ENCODE data around the gene GPRC5D. TPM values are rescaled to one million over a fixed set of nuclear protein-coding genes. Genes with fewer than 3 reads are reported as not detected.

GPRC5D gene
- total and polyA plus RNA-seq, 9 of the 15 experiments (the other 6 are each of a cell fraction or from before 2014, with no cell fraction given): 1.0 to 1.1 TPM; not detected in 7

DNA sequence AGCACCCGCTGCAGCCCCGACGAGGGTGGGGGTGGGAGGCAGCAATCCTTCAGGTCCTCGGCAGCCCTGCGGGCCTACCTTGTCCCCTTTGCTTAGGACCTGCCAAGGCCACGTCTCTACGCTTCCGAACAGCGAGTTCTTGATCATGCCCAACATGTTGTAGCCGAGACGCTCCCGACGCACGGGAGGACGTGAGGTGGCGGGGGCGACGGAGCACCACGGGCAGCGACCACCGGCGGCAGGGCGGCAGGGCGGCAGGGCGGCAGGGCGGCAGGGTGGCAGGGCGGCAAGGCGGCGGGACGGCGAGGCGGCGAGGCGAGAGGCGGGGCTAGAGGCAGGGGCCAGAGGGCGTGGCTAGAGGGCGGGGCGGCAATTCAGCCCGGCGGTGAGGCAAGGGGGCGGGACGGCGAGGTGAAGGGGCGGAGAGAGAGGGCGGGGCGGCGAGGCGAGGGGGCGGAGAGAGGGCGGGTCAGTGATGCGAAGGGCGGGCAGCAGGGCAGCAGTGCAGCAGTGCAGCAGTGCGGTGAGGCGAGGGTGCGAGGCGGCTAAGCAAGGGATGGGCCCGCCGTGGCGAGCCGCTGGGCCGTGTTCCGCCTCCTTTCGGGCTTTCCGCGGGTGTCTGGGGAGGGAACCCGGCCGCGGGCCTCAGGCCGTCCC, 48.1 kb upstream of the GPRC5D start, which contains the start of gene HEBP1:
Gene HEBP1 (minus strand): TSS at position 307 of the 657 bp plus-strand sequence. CDS start 151 bp downstream, at position 156.
- 0 out of 2 replicates have a peak, but pooled peaks cover 5% of the 10 kb centered on the region for H4K20me1 ChIP-seq (replicated peaks; ENCODE audit: control insufficient read depth, insufficient read depth, low read length)
- H3K9me3 ChIP-seq (replicated peaks; ENCODE audit: control insufficient read depth, insufficient read depth, low read depth, low read length): no peaks in the 10 kb centered on the region
- intact Hi-C loops (cut with micrococcal nuclease) (no loop called here), in situ Hi-C loops (cut with MboI) (loop anchor here (25.0 kb wide), 1 partner anchor 212 kb away; no protein-coding TSS in a partner anchor)
- peak within 1 kb of the TSS; percentile 91 for H3K4me2 ChIP-seq (ENCODE audit: insufficient read depth, low read length)
- CTCF ChIA-PET (ENCODE audit: low intra/inter-chr PET ratio): no interaction called here
- POLR2A ChIA-PET: no interaction called here
- ATAC-seq: peak; percentile 98
- DNase-seq (ENCODE audit: extremely low read depth in 1 of 4, low spot score in 3 of 4): peak; percentile 82 to 97 (median 96)
- peak within 1 kb of the TSS; percentile 59 for H3K4me3 ChIP-seq
- H3K9ac ChIP-seq (ENCODE audit: insufficient read depth in 1 of 2, low read depth in 2 of 2, low read length in 2 of 2): peak within 1 kb of the TSS; percentile 44 to 98; a peak in 3 of 4 replicates
- H3K79me2 ChIP-seq (ENCODE audit: control insufficient read depth, insufficient read depth, low read length): no peaks in the 10 kb centered on the region
- no peak for FAIRE-seq
- peak; percentile 35; the same call in 1 of the 2 replicates for TF ChIP-seq RB1 (IDR thresholded peaks at IDR 0.05; ENCODE audit: low read depth)
- 0 out of 2 replicates have a peak, but pooled peaks have one; percentile 52 for TF ChIP-seq KAT7 (CRISPR knock-in tag; IDR thresholded peaks at IDR 0.05; ENCODE audit: borderline replicate concordance)
- 0 out of 4 replicates have a peak, but pooled peaks of 1 of the 2 experiments have one; percentile 46 for TF ChIP-seq MAZ (CRISPR knock-in tag; conservative IDR thresholded peaks at IDR 0.05 in 1 of 2, IDR thresholded peaks at IDR 0.05 in 1 of 2)
- TF ChIP-seq PCBP1 (IDR thresholded peaks at IDR 0.05; ENCODE audit: low read depth, low read length, poor library complexity, severe bottlenecking): no peak
- peak; percentile 50; the same call in 1 of the 2 replicates for TF ChIP-seq HNRNPL (IDR thresholded peaks at IDR 0.05; ENCODE audit: low read depth, low read length)
- peak; percentile 37; the same call in 1 of the 2 replicates for TF ChIP-seq PHF8 (IDR thresholded peaks at IDR 0.05; ENCODE audit: borderline replicate concordance, low read length)
- peak; percentile 37 for TF ChIP-seq EGR1 (conservative IDR thresholded peaks at IDR 0.05)
- TF ChIP-seq RBBP5 (IDR thresholded peaks at IDR 0.05; ENCODE audit: borderline replicate concordance, insufficient read depth, low read length, poor library complexity, severe bottlenecking): peak; percentile 32
- peak; percentile 64 for TF ChIP-seq ZFX (CRISPR knock-in tag; IDR thresholded peaks at IDR 0.05)
- TF ChIP-seq, protein P1, sequence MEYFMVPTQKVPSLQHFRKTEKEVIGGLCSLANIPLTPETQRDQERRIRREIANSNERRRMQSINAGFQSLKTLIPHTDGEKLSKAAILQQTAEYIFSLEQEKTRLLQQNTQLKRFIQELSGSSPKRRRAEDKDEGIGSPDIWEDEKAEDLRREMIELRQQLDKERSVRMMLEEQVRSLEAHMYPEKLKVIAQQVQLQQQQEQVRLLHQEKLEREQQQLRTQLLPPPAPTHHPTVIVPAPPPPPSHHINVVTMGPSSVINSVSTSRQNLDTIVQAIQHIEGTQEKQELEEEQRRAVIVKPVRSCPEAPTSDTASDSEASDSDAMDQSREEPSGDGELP (CRISPR knock-in tag; IDR thresholded peaks at IDR 0.05; ENCODE audit: borderline replicate concordance): peak; percentile 5; the same call in 1 of the 2 replicates
- TF ChIP-seq, protein P2, sequence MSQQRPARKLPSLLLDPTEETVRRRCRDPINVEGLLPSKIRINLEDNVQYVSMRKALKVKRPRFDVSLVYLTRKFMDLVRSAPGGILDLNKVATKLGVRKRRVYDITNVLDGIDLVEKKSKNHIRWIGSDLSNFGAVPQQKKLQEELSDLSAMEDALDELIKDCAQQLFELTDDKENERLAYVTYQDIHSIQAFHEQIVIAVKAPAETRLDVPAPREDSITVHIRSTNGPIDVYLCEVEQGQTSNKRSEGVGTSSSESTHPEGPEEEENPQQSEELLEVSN (IDR thresholded peaks at IDR 0.05; ENCODE audit: borderline replicate concordance in 1 of 2, extremely low read depth in 1 of 2, insufficient read depth in 1 of 2, insufficient read length in 1 of 2, low read depth in 1 of 2, low read length in 1 of 2, poor library complexity in 1 of 2, severe bottlenecking in 1 of 2): peak; percentile 56 to 75
- TF ChIP-seq KLF1 (tag; IDR thresholded peaks at IDR 0.05): peak; percentile 35; the same call in 1 of the 2 replicates
- TF ChIP-seq L3MBTL2 (IDR thresholded peaks at IDR 0.05): peak; percentile 61
- peak; percentile 50 for TF ChIP-seq RBFOX2 (IDR thresholded peaks at IDR 0.05; ENCODE audit: low read depth, low read length)
- no peak for TF ChIP-seq EP400 (IDR thresholded peaks at IDR 0.05)
- peak; percentile 40; the same call in 1 of the 2 replicates for TF ChIP-seq CXXC5 (CRISPR knock-in tag; IDR thresholded peaks at IDR 0.05)
- TF ChIP-seq ILF3 (IDR thresholded peaks at IDR 0.05; ENCODE audit: borderline replicate concordance): no peak
- no peak for TF ChIP-seq CSDE1 (IDR thresholded peaks at IDR 0.05)
- TF ChIP-seq POLR2G (IDR thresholded peaks at IDR 0.05; ENCODE audit: low read depth, low read length): 0 out of 2 replicates have a peak, but pooled peaks have one; percentile 20
- TF ChIP-seq ZNF75A (CRISPR knock-in tag; IDR thresholded peaks at IDR 0.05): no peak
- 2% methylated on average over 10 of the region's 69 CpGs for WGBS (ENCODE audit: insufficient coverage, low coverage, missing lambda C conversion rate)
- H3K27me3 ChIP-seq (ENCODE audit: control insufficient read depth in 2 of 2, insufficient read depth in 2 of 2, low read length in 2 of 2): no peaks in the 10 kb centered on the region
- no peaks in the 10 kb centered on the region for H3K36me3 ChIP-seq (ENCODE audit: control insufficient read depth, insufficient read depth, low read length)
- H3K4me1 ChIP-seq (replicated peaks in 1 of 2; ENCODE audit: control insufficient read depth in 2 of 2, insufficient read depth in 2 of 2, low read length in 2 of 2): peaks cover 6 to 22% of the 10 kb centered on the region in 2 experiments; a peak in 4 of 5 replicates
- 0 out of 3 replicates have a peak within 1 kb of the TSS, but pooled peaks have one; percentile 36 for H3K27ac ChIP-seq (ENCODE audit: extremely low read depth, low read depth, low read length)
- no TSS peak for BruUV-seq (replicated peaks)
- no peaks in the 10 kb centered on the region for H3K9me1 ChIP-seq (ENCODE audit: control insufficient read depth, insufficient read depth, low read length)
- peak within 1 kb of the TSS; percentile 87 for H2AFZ ChIP-seq (ENCODE audit: low read depth, low read length)
